Measurements from ENCODE around the gene INSIG2.

Gene INSIG2

GRCh38 chr2:118062048-118062447 is 26.2 kb upstream of the INSIG2 start:
- no peak for FAIRE-seq
- TF ChIP-seq POLR2A (IDR thresholded peaks at IDR 0.05; ENCODE audit: low read depth, low read length): no peak
- no peak for TF ChIP-seq TAF1 (IDR thresholded peaks at IDR 0.05; ENCODE audit: borderline replicate concordance, low read depth, low read length)
- no peak for TF ChIP-seq POLR2AphosphoS5 (IDR thresholded peaks at IDR 0.05; ENCODE audit: low read depth, low read length)
- DNase-seq (ENCODE audit: insufficient read length): no peak

- FAIRE-seq (no peak), DNase-seq (ENCODE audit: insufficient read length) (no peak)
- TF ChIP-seq TAF1 (IDR thresholded peaks at IDR 0.05; ENCODE audit: borderline replicate concordance, low read depth, low read length) (no peak), POLR2AphosphoS5 (IDR thresholded peaks at IDR 0.05; ENCODE audit: low read depth, low read length) (no peak), POLR2A (IDR thresholded peaks at IDR 0.05; ENCODE audit: low read depth, low read length) (no peak)
Observed at GRCh38 chr2:118062669-118063068, 25.6 kb upstream of the INSIG2 start.

GRCh38 chr2:118065015-118065706 is 23.1 kb upstream of the INSIG2 start:
- TF ChIP-seq POLR2AphosphoS5 (IDR thresholded peaks at IDR 0.05; ENCODE audit: low read depth, low read length) (no peak), POLR2A (IDR thresholded peaks at IDR 0.05; ENCODE audit: low read depth, low read length) (no peak), TAF1 (IDR thresholded peaks at IDR 0.05; ENCODE audit: borderline replicate concordance, low read depth, low read length) (no peak)
- DNase-seq (ENCODE audit: insufficient read length): no peak
- FAIRE-seq: no peak

- FAIRE-seq (no peak), DNase-seq (ENCODE audit: insufficient read length) (no peak)
- TF ChIP-seq POLR2AphosphoS5 (IDR thresholded peaks at IDR 0.05; ENCODE audit: low read depth, low read length): no peak
- TF ChIP-seq POLR2A (IDR thresholded peaks at IDR 0.05; ENCODE audit: low read depth, low read length): no peak
- no peak for TF ChIP-seq TAF1 (IDR thresholded peaks at IDR 0.05; ENCODE audit: borderline replicate concordance, low read depth, low read length)
Observed at GRCh38 chr2:118065921-118066511, 22.3 kb upstream of the INSIG2 start.

- no peak for FAIRE-seq
- no peak for DNase-seq (ENCODE audit: insufficient read length)
- TF ChIP-seq POLR2A (IDR thresholded peaks at IDR 0.05; ENCODE audit: low read depth, low read length) (no peak), TAF1 (IDR thresholded peaks at IDR 0.05; ENCODE audit: borderline replicate concordance, low read depth, low read length) (no peak), POLR2AphosphoS5 (IDR thresholded peaks at IDR 0.05; ENCODE audit: low read depth, low read length) (no peak)
Observed at GRCh38 chr2:118077636-118078247, 10.5 kb upstream of the INSIG2 start.

GRCh38 chr2:118078734-118079133 is 9.5 kb upstream of the INSIG2 start:
- no peak for FAIRE-seq
- no peak for DNase-seq (ENCODE audit: insufficient read length)
- TF ChIP-seq TAF1 (IDR thresholded peaks at IDR 0.05; ENCODE audit: borderline replicate concordance, low read depth, low read length) (no peak), POLR2A (IDR thresholded peaks at IDR 0.05; ENCODE audit: low read depth, low read length) (no peak), POLR2AphosphoS5 (IDR thresholded peaks at IDR 0.05; ENCODE audit: low read depth, low read length) (no peak)

GRCh38 chr2:118084491-118085089 is 3.7 kb upstream of the INSIG2 start:
- FAIRE-seq (no peak), DNase-seq (ENCODE audit: insufficient read length) (no peak)
- TF ChIP-seq TAF1 (IDR thresholded peaks at IDR 0.05; ENCODE audit: borderline replicate concordance, low read depth, low read length): no peak
- TF ChIP-seq POLR2AphosphoS5 (IDR thresholded peaks at IDR 0.05; ENCODE audit: low read depth, low read length): no peak
- no peak for TF ChIP-seq POLR2A (IDR thresholded peaks at IDR 0.05; ENCODE audit: low read depth, low read length)

GRCh38 chr2:118085173-118086023 is 2.9 kb upstream of the INSIG2 start:
- FAIRE-seq: no peak
- DNase-seq (ENCODE audit: insufficient read length): no peak
- TF ChIP-seq POLR2A (IDR thresholded peaks at IDR 0.05; ENCODE audit: low read depth, low read length) (no peak), TAF1 (IDR thresholded peaks at IDR 0.05; ENCODE audit: borderline replicate concordance, low read depth, low read length) (no peak), POLR2AphosphoS5 (IDR thresholded peaks at IDR 0.05; ENCODE audit: low read depth, low read length) (no peak)

GRCh38 chr2:118086024-118086633 is 2.1 kb upstream of the INSIG2 start:
- DNase-seq (ENCODE audit: insufficient read length) (no peak), FAIRE-seq (no peak)
- TF ChIP-seq TAF1 (IDR thresholded peaks at IDR 0.05; ENCODE audit: borderline replicate concordance, low read depth, low read length) (no peak), POLR2AphosphoS5 (IDR thresholded peaks at IDR 0.05; ENCODE audit: low read depth, low read length) (no peak), POLR2A (IDR thresholded peaks at IDR 0.05; ENCODE audit: low read depth, low read length) (no peak)

GRCh38 chr2:118089139-118089800 is 999 bp downstream of the INSIG2 start:
- no peak for TF ChIP-seq TAF1 (IDR thresholded peaks at IDR 0.05; ENCODE audit: borderline replicate concordance, low read depth, low read length)
- no peak for TF ChIP-seq POLR2AphosphoS5 (IDR thresholded peaks at IDR 0.05; ENCODE audit: low read depth, low read length)
- TF ChIP-seq POLR2A (IDR thresholded peaks at IDR 0.05; ENCODE audit: low read depth, low read length): no peak
- FAIRE-seq: peak; percentile 78
- peak; percentile 13 for DNase-seq (ENCODE audit: insufficient read length)

Data from GM12892 (cell line).